HepG2 (cell line): ENCODE results near the gene FLYWCH1. TPM values are rescaled to one million over a fixed set of nuclear protein-coding genes. Genes with fewer than 3 reads are reported as not detected.

Experiments used
- ATRX ChIP-seq: sonication (generic); formaldehyde crosslinking; IDR thresholded peaks from 2 replicates; pipeline ENCODE4 v1.4.0; 2020; ENCODE audit warnings: missing genetic modification reagents, borderline replicate concordance
- ETV6 ChIP-seq: sonication (generic); formaldehyde crosslinking; conservative IDR thresholded peaks from 2 replicates; pipeline ENCODE4 v1.4.0; 2020; ENCODE audit warnings: missing genetic modification reagents
- HINFP ChIP-seq: sonication (generic); formaldehyde crosslinking; IDR thresholded peaks from 2 replicates; pipeline ENCODE4 v1.4.0; 2020; ENCODE audit warnings: low read depth, mild to moderate bottlenecking, missing genetic modification reagents
- HOXA7 ChIP-seq: sonication (generic); formaldehyde crosslinking; IDR thresholded peaks from 2 replicates; pipeline ENCODE4 v1.8.1; 2022; ENCODE audit warnings: mild to moderate bottlenecking, missing genetic modification reagents, moderate library complexity
- KLF12 ChIP-seq: sonication (generic); formaldehyde crosslinking; IDR thresholded peaks from 2 replicates; pipeline ENCODE4 v1.4.0; 2020; ENCODE audit warnings: missing genetic modification reagents, borderline replicate concordance
- MTF1 ChIP-seq: sonication (generic); formaldehyde crosslinking; IDR thresholded peaks from 2 replicates; pipeline ENCODE4 v1.5.0; 2020; ENCODE audit warnings: missing genetic modification reagents
- NCOA5 ChIP-seq: sonication (generic); formaldehyde crosslinking; IDR thresholded peaks from 2 replicates; pipeline ENCODE4 v1.4.0; 2020; ENCODE audit warnings: missing genetic modification reagents
- REL ChIP-seq: sonication (generic); formaldehyde crosslinking; conservative IDR thresholded peaks from 2 replicates; pipeline ENCODE4 v1.8.0; 2022; ENCODE audit warnings: mild to moderate bottlenecking, missing genetic modification reagents, moderate library complexity
- RELA ChIP-seq: sonication (generic); formaldehyde crosslinking; IDR thresholded peaks from 2 replicates; pipeline ENCODE4 v1.4.0; 2020; ENCODE audit warnings: missing genetic modification reagents
- SOX5 ChIP-seq: IDR thresholded peaks from 2 replicates; pipeline ENCODE4 v1.6.1; 2016; ENCODE audit warnings: borderline replicate concordance
- ZBTB44 ChIP-seq: sonication (generic); formaldehyde crosslinking; IDR thresholded peaks from 2 replicates; pipeline ENCODE4 v1.4.0; 2020; ENCODE audit warnings: missing genetic modification reagents
- ZFP37 ChIP-seq: sonication (generic); formaldehyde crosslinking; IDR thresholded peaks from 2 replicates; pipeline ENCODE4 v1.4.0; 2020; ENCODE audit warnings: missing genetic modification reagents, borderline replicate concordance
- ZNF225 ChIP-seq: sonication (generic); formaldehyde crosslinking; IDR thresholded peaks from 2 replicates; pipeline ENCODE4 v1.4.0; 2020; ENCODE audit warnings: mild to moderate bottlenecking, missing genetic modification reagents
- ZNF326 ChIP-seq: sonication (generic); formaldehyde crosslinking; IDR thresholded peaks from 2 replicates; pipeline ENCODE4 v1.4.0; 2020; ENCODE audit warnings: missing genetic modification reagents, borderline replicate concordance
- ZNF414 ChIP-seq: sonication (generic); formaldehyde crosslinking; IDR thresholded peaks from 2 replicates; pipeline ENCODE4 v1.5.0; 2020; ENCODE audit warnings: missing genetic modification reagents
- ZNF556 ChIP-seq: sonication (generic); formaldehyde crosslinking; IDR thresholded peaks from 2 replicates; pipeline ENCODE4 v1.4.0; 2020; ENCODE audit warnings: mild to moderate bottlenecking, missing genetic modification reagents, borderline replicate concordance
- polyA plus RNA-seq, 8 experiments: library from polyadenylated mRNA; depleted of rRNA in 3 of 8; stranded (reverse) in 7 of 8; unstranded in 1 of 8; fragments of >200 nt; fragmentation: Illumina TruSeq in 4 of 8; extraction: Trizol in 4 of 8; gene quantifications; 2 replicates each; pipeline versions ENCODE4 v1.2.1 to v1.2.3, GENCODE V29; 2011 to 2016; ENCODE audit warnings: low read depth in 4 of 8, missing spikeins in 1 of 8, mixed read lengths in 1 of 8; ENCODE audit not compliant: insufficient read depth in 1 of 8
- total RNA-seq, 5 experiments: library from RNA; depleted of rRNA; stranded (reverse); fragments of >200 nt; fragmentation: Illumina TruSeq; extraction: Trizol; gene quantifications; 2 replicates each; pipeline ENCODE4 v1.2.3, GENCODE V29; 2016; ENCODE audit warnings: low read depth in 1 of 5
- TF ChIP-seq, protein P1 (sequence below): sonication (generic); formaldehyde crosslinking; IDR thresholded peaks from 2 replicates; pipeline ENCODE4 v1.5.0; 2020; ENCODE audit warnings: mild to moderate bottlenecking, missing genetic modification reagents
- TF ChIP-seq, protein P2 (sequence below): sonication (generic); formaldehyde crosslinking; IDR thresholded peaks from 2 replicates; pipeline ENCODE4 v1.8.0; 2022; ENCODE audit warnings: missing genetic modification reagents, mild to moderate bottlenecking, moderate library complexity, borderline replicate concordance

The FLYWCH1 gene
- total and polyA plus RNA-seq, 2 of the 13 experiments (the other 11 are each of a cell fraction or from before 2014, with no cell fraction given): 7.3 to 12.4 TPM

DNA sequence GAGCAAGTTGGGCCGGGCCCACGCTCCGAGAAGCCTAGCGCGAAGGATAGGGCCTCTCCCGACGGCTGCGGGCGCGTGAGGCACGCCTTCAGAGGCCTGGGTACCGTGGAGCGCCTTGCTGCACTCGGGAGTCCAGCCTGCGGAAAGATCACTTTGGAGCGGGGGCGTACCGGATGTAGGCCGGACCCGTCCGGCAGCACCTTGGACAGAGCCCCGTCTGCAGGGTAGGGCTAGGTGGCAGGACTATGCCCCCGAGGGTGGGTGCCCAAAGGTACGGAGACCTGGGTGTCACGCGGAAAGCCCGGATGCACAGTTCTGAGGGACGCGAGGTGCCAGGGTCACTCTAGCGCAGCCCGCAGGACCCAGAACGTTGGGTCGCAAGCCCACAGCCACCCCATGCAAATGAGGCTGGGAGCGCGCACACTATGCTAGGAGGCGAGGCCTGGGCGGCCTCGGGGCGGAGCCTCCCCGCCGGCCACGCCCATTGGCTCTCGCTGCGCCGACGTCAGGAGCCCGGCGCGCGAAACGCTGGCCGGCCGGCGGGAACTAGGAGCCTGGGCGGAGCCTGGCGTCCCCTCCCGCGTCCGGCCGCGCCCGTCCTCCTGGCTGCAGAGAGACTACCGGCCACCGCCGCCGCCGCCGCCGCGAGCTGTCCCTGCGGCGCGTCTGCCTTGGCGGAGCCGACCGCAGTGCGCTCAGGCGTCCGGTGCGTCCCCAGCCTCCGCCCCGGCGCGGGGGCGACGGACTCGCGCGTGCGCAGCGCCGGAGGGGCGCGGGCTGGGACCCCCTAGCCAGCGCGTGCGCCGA, 57.2 kb downstream of the FLYWCH1 start, which contains the start of gene PAQR4 (continued):
- peak; percentile 95; the same call in 1 of the 2 replicates for TF ChIP-seq ZFP37 (CRISPR knock-in tag)
- peak; percentile 75; the same call in 1 of the 2 replicates for TF ChIP-seq KLF12 (CRISPR knock-in tag)
- peak; percentile 91; the same call in 1 of the 2 replicates for TF ChIP-seq MTF1 (CRISPR knock-in tag)
- TF ChIP-seq SOX5: peak; percentile 56; the same call in 1 of the 2 replicates
- TF ChIP-seq ZNF225 (CRISPR knock-in tag): peak; percentile 95; the same call in 1 of the 2 replicates
- TF ChIP-seq ZNF556 (CRISPR knock-in tag): peak; percentile 96
- peak; percentile 79; the same call in 1 of the 2 replicates for TF ChIP-seq ATRX
- peak; percentile 96 for TF ChIP-seq ETV6 (CRISPR knock-in tag)
- TF ChIP-seq, protein P1, sequence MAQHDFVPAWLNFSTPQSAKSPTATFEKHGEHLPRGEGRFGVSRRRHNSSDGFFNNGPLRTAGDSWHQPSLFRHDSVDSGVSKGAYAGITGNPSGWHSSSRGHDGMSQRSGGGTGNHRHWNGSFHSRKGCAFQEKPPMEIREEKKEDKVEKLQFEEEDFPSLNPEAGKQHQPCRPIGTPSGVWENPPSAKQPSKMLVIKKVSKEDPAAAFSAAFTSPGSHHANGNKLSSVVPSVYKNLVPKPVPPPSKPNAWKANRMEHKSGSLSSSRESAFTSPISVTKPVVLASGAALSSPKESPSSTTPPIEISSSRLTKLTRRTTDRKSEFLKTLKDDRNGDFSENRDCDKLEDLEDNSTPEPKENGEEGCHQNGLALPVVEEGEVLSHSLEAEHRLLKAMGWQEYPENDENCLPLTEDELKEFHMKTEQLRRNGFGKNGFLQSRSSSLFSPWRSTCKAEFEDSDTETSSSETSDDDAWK (CRISPR knock-in tag): no peak
- peak; percentile 90; the same call in 1 of the 2 replicates for TF ChIP-seq HOXA7 (CRISPR knock-in tag)
- TF ChIP-seq HINFP: peak; percentile 85
- TF ChIP-seq, protein P2, sequence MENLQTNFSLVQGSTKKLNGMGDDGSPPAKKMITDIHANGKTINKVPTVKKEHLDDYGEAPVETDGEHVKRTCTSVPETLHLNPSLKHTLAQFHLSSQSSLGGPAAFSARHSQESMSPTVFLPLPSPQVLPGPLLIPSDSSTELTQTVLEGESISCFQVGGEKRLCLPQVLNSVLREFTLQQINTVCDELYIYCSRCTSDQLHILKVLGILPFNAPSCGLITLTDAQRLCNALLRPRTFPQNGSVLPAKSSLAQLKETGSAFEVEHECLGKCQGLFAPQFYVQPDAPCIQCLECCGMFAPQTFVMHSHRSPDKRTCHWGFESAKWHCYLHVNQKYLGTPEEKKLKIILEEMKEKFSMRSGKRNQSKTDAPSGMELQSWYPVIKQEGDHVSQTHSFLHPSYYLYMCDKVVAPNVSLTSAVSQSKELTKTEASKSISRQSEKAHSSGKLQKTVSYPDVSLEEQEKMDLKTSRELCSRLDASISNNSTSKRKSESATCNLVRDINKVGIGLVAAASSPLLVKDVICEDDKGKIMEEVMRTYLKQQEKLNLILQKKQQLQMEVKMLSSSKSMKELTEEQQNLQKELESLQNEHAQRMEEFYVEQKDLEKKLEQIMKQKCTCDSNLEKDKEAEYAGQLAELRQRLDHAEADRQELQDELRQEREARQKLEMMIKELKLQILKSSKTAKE: 0 out of 2 replicates have a peak, but pooled peaks have one; percentile 74
- peak; percentile 84; the same call in 1 of the 2 replicates for TF ChIP-seq RELA (CRISPR knock-in tag)
- TF ChIP-seq REL: 0 out of 2 replicates have a peak, but pooled peaks have one; percentile 80
- peak; percentile 84; the same call in 1 of the 2 replicates for TF ChIP-seq ZNF414
- TF ChIP-seq NCOA5 (CRISPR knock-in tag): no peak
- TF ChIP-seq ZNF326: no peak
- TF ChIP-seq ZBTB44: peak; percentile 97
